GM12878 (cell line): Measurements from ENCODE around the gene EPB41.
A peak's percentile ranks its signal among the peaks of the same experiment; 100 is the strongest.

Experiments used
- CTCF ChIP-seq, 3 experiments: IDR thresholded peaks in 2 of 3; conservative IDR thresholded peaks in 1 of 3; 2 replicates each; pipeline ENCODE4 v1.5.1; 2011; ENCODE audit warnings: low read depth in 3 of 3, low read length in 3 of 3, mild to moderate bottlenecking in 3 of 3, control low read depth in 2 of 3, moderate library complexity in 2 of 3, inconsistent platforms in 1 of 3, mixed read lengths in 1 of 3; ENCODE audit not compliant: control insufficient read depth in 2 of 3, insufficient read depth in 1 of 3; ENCODE audit errors: extremely low read depth in 1 of 3
- ETV6 ChIP-seq, 2 experiments: fragments of 450-650 bp in 1 of 2; IDR thresholded peaks in 1 of 2; conservative IDR thresholded peaks in 1 of 2; 2 replicates each; pipeline ENCODE4 v1.6.1; 2014; ENCODE audit warnings: antibody characterized with exemption in 1 of 2, borderline replicate concordance in 1 of 2, low read depth in 1 of 2, mild to moderate bottlenecking in 1 of 2, moderate library complexity in 1 of 2
- FOS ChIP-seq: IDR thresholded peaks from 3 replicates; pipeline ENCODE4 v1.6.1; 2011; ENCODE audit warnings: borderline replicate concordance; ENCODE audit not compliant: insufficient read length; ENCODE audit errors: extremely low read depth
- MAX ChIP-seq: IDR thresholded peaks from 2 replicates; pipeline ENCODE4 v1.6.1; 2012; ENCODE audit warnings: low read depth, low read length, improper control_type of control experiment
- MYC ChIP-seq: IDR thresholded peaks from 2 replicates; pipeline ENCODE4 v1.6.1; 2011; ENCODE audit warnings: mild to moderate bottlenecking, low read length, moderate library complexity, inconsistent platforms; ENCODE audit not compliant: insufficient read depth, insufficient replicate concordance, insufficient read length, severe bottlenecking
- RAD51 ChIP-seq: fragments of 450-650 bp; IDR thresholded peaks from 2 replicates; pipeline ENCODE4 v1.6.1; 2016; ENCODE audit warnings: moderate library complexity, mild to moderate bottlenecking, inconsistent platforms
- SIN3A ChIP-seq: IDR thresholded peaks from 2 replicates; pipeline ENCODE4 v1.6.1; 2012; ENCODE audit warnings: low read depth, low read length, improper control_type of control experiment
- STAT1 ChIP-seq: fragments of 450-650 bp; conservative IDR thresholded peaks from 2 replicates; pipeline ENCODE4 v1.6.1; 2014; ENCODE audit warnings: antibody characterized with exemption, mild to moderate bottlenecking
- USF1 ChIP-seq: IDR thresholded peaks from 2 replicates; pipeline ENCODE4 v1.6.1; 2011; ENCODE audit warnings: borderline replicate concordance, low read depth, mild to moderate bottlenecking, moderate library complexity, mixed read lengths, low read length; ENCODE audit not compliant: insufficient read depth; ENCODE audit errors: extremely low read length
- ZZZ3 ChIP-seq: IDR thresholded peaks from 2 replicates; pipeline ENCODE4 v1.6.1; 2011; ENCODE audit warnings: low read depth; ENCODE audit not compliant: control insufficient read depth, insufficient read length
- TF ChIP-seq, protein P1 (sequence below): fragments of 450-650 bp; IDR thresholded peaks from 2 replicates; pipeline ENCODE4 v1.6.1; 2018; ENCODE audit warnings: mild to moderate bottlenecking, low read depth, moderate library complexity; ENCODE audit not compliant: partially characterized antibody

- TF ChIP-seq USF1 (no peak), FOS (no peak), ZZZ3 (no peak), MAX (no peak), ETV6 (conservative IDR thresholded peaks at IDR 0.05 in 1 of 2, IDR thresholded peaks at IDR 0.05 in 1 of 2; ENCODE audit: borderline replicate concordance in 1 of 2, low read depth in 1 of 2) (no peak), STAT1 (no peak), CTCF (IDR thresholded peaks at IDR 0.05 in 2 of 3, conservative IDR thresholded peaks at IDR 0.05 in 1 of 3; ENCODE audit: control insufficient read depth in 2 of 3, extremely low read depth in 1 of 3, insufficient read depth in 1 of 3, low read depth in 3 of 3, low read length in 3 of 3) (no peak), RAD51 (no peak), SIN3A (no peak), MYC (peak; percentile 63)
- TF ChIP-seq, protein P1, sequence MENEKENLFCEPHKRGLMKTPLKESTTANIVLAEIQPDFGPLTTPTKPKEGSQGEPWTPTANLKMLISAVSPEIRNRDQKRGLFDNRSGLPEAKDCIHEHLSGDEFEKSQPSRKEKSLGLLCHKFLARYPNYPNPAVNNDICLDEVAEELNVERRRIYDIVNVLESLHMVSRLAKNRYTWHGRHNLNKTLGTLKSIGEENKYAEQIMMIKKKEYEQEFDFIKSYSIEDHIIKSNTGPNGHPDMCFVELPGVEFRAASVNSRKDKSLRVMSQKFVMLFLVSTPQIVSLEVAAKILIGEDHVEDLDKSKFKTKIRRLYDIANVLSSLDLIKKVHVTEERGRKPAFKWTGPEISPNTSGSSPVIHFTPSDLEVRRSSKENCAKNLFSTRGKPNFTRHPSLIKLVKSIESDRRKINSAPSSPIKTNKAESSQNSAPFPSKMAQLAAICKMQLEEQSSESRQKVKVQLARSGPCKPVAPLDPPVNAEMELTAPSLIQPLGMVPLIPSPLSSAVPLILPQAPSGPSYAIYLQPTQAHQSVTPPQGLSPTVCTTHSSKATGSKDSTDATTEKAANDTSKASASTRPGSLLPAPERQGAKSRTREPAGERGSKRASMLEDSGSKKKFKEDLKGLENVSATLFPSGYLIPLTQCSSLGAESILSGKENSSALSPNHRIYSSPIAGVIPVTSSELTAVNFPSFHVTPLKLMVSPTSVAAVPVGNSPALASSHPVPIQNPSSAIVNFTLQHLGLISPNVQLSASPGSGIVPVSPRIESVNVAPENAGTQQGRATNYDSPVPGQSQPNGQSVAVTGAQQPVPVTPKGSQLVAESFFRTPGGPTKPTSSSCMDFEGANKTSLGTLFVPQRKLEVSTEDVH: no peak
Observed at GRCh38 chr1:28915031-28915895, 894 bp downstream of the EPB41 start.
